Peyer's patch (tissue), 4 donors: ENCODE measurements around the gene CEP78. TPM values are rescaled to one million over a fixed set of nuclear protein-coding genes. Genes with fewer than 3 reads are reported as not detected.

ENCODE experiments used
- DNase-seq, 3 donors: peaks; one replicate each; pipeline ENCODE4 v3.0.0-alpha.2; 2017 to 2019
- H3K27ac ChIP-seq, 4 donors: fragments of 200-600 bp; sonication (generic); one replicate each; pipeline ENCODE4 v1.5.1; 2016 to 2019
- H3K27me3 ChIP-seq, 2 donors: fragments of 200-600 bp; sonication (generic); one replicate each; pipeline ENCODE4 v1.5.1; 2019
- H3K36me3 ChIP-seq, 3 donors: fragments of 200-600 bp; sonication (generic); one replicate each; pipeline ENCODE4 v1.5.1; 2016 to 2019
- H3K4me1 ChIP-seq, 4 donors: fragments of 200-600 bp; sonication (generic); one replicate each; pipeline ENCODE4 v1.5.1; 2016 to 2019
- H3K4me3 ChIP-seq, 4 donors: fragments of 200-600 bp; sonication (generic); 1 replicate in 3 of 4; 2 replicates in 1 of 4; pipeline ENCODE4 v1.5.1; 2016 to 2019; ENCODE audit warnings: mild to moderate bottlenecking in 1 of 4
- H3K9me3 ChIP-seq, 4 donors: fragments of 200-600 bp; sonication (generic); one replicate each; pipeline ENCODE4 v1.5.1; 2016 to 2019; ENCODE audit warnings: mild to moderate bottlenecking in 1 of 4
- CTCF ChIP-seq, 6 experiments: fragments of 450-650 bp in 4 of 6; fragments of 200-600 bp in 2 of 6; sonication (generic) in 1 of 6; IDR thresholded peaks; one replicate each; pipeline ENCODE4 v1.5.1; 2017 to 2019; ENCODE audit warnings: antibody characterized with exemption in 6 of 6, mild to moderate bottlenecking in 3 of 6, moderate library complexity in 1 of 6
- POLR2A ChIP-seq, 2 donors: fragments of 450-650 bp; IDR thresholded peaks; one replicate each; pipeline ENCODE4 v1.5.1; 2017; ENCODE audit warnings: antibody characterized with exemption in 2 of 2, mild to moderate bottlenecking in 2 of 2, moderate library complexity in 2 of 2
- small RNA-seq, 2 donors: library from RNA; depleted of rRNA; stranded (forward); fragments of <200 nt; gene quantifications; one replicate each; pipeline ENCODE3, GENCODE V24; 2016
- total RNA-seq, 4 donors: library from RNA; depleted of rRNA; stranded (reverse); fragments of >200 nt; gene quantifications; one replicate each; pipeline ENCODE4 v1.1.0, GENCODE V29; 2016

Gene CEP78
- total RNA-seq, 4 donors from 2014 or later: 5.4 to 19.0 (median 6.5) TPM

DNA sequence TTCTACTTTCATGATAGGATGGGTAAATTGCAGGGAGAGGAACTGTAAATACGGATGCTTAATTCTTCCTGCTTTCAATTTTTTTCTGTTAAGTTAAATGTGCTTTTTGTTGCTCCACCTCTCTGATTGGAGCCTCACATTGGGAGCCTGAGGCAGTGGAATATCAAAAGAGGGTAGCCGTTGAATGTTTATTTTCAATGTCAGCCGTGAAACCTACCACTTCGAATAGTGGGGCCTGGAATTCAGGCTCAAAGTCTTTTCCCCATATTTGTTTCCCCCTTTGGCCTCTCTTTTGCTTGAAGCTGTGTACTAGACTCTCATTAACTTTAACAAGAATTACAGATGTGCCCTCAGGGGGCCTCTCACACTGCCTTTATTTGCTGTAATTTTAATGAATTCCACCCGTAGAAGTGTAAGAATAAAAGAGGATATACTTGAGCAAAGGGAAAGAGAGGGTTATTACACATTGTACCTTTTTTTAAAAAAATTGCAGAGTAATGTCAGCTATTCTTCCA lies 90.0 kb downstream of the CEP78 start:
- H3K27ac ChIP-seq: no peak overlapping the region
- TF ChIP-seq CTCF (IDR thresholded peaks at IDR 0.05) (no peak), POLR2A (IDR thresholded peaks at IDR 0.05) (no peak)
- no peaks in the 10 kb centered on the region for H3K4me1 ChIP-seq
- no peak overlapping the region for H3K4me3 ChIP-seq
- DNase-seq: no peak
- no peaks in the 10 kb centered on the region for H3K27me3 ChIP-seq
- H3K36me3 ChIP-seq: no peaks in the 10 kb centered on the region
- H3K9me3 ChIP-seq: no peaks in the 10 kb centered on the region

DNA sequence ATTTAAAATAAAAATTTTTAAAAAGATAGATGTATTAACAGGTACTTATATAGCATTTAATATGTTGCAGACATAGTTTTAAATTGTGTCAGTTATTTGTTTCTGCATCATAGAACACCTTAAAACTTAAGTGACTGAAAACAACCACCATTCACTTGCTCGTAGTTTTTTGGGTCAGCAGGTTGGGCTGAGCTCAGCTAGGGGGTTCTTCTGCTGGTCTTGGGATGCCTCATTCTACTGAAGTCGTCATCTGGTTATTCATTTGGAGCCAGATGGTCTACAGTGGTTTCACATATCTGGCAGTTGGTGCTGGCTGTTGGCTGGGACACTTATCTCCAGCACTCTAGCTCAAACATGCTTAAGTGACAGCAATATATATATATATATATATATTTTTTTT lies 90.7 kb downstream of the CEP78 start:
- no peak for TF ChIP-seq POLR2A (IDR thresholded peaks at IDR 0.05)
- no peak for TF ChIP-seq CTCF (IDR thresholded peaks at IDR 0.05)

More for the DNA sequence above, 90.7 kb downstream of the CEP78 start:
- H3K4me1 ChIP-seq: no peaks in the 10 kb centered on the region
- H3K36me3 ChIP-seq: no peaks in the 10 kb centered on the region
- DNase-seq: no peak
- H3K9me3 ChIP-seq: no peaks in the 10 kb centered on the region
- H3K27ac ChIP-seq: no peak overlapping the region
- H3K27me3 ChIP-seq: no peaks in the 10 kb centered on the region
- no peak overlapping the region for H3K4me3 ChIP-seq

Small RNA genes lying within 50 kb of the gene (small RNA-seq; reads per million reads assigned to genes)
- gene AL353705.4: 0 reads per million in 2 donors

Other genes starting within 250 kb of the CEP78 start
- 10 to 100 TPM; 28.7 to 45.4 (median 33.5) TPM for gene GNAQ, start 204.3 kb upstream of the CEP78 start, total RNA-seq
- 1 to 10 TPM; 1.0 to 2.4 (median 1.7) TPM for gene PSAT1, start 61.0 kb downstream of the CEP78 start, total RNA-seq